K562 (cell line): ENCODE measurements around the gene ANKRD34A. TPM values are rescaled to one million over a fixed set of nuclear protein-coding genes. Genes with fewer than 3 reads are reported as not detected.
A peak's percentile ranks its signal among the peaks of the same experiment; 100 is the strongest.

ENCODE experiments used
- BACH1 ChIP-seq: fragments of 200-800 bp; sonication (Bioruptor generic); IDR thresholded peaks from 2 replicates; pipeline ENCODE4 v1.6.1; 2016; ENCODE audit warnings: missing genetic modification characterization, missing compliant biosample characterization
- BCLAF1 ChIP-seq, 2 experiments: fragments of 450-650 bp in 1 of 2; IDR thresholded peaks; 2 replicates each; pipeline ENCODE4 v1.6.1; 2011 to 2017; ENCODE audit warnings: low read depth in 2 of 2, antibody characterized with exemption in 1 of 2, borderline replicate concordance in 1 of 2, low read length in 1 of 2, mild to moderate bottlenecking in 1 of 2, mixed read lengths in 1 of 2; ENCODE audit not compliant: control insufficient read depth in 1 of 2
- BRD4 ChIP-seq: fragments of 200-600 bp; sonication (generic); IDR thresholded peaks from 2 replicates; pipeline ENCODE4 v1.6.1; 2017; ENCODE audit warnings: inconsistent platforms
- CXXC5 ChIP-seq: fragments of 250-450 bp; sonication (Bioruptor Pico); IDR thresholded peaks from 2 replicates; pipeline ENCODE4 v1.8.0; 2022; ENCODE audit warnings: inconsistent platforms, mild to moderate bottlenecking, moderate library complexity
- FOSL1 ChIP-seq: fragments of 200-800 bp; sonication (Bioruptor generic); conservative IDR thresholded peaks from 2 replicates; pipeline ENCODE4 v1.6.1; 2016; ENCODE audit warnings: missing genetic modification characterization, missing compliant biosample characterization
- GABPB2 ChIP-seq: fragments of 250-450 bp; sonication (Bioruptor Pico); conservative IDR thresholded peaks from 2 replicates; pipeline ENCODE4 v1.5.1; 2021; ENCODE audit warnings: mild to moderate bottlenecking
- GTF3C2 ChIP-seq: IDR thresholded peaks from 3 replicates; pipeline ENCODE4 v1.6.1; 2011; ENCODE audit warnings: borderline replicate concordance, mild to moderate bottlenecking, moderate library complexity; ENCODE audit not compliant: insufficient read length; ENCODE audit errors: extremely low read depth
- HNRNPL ChIP-seq: fragments of 200-400 bp; formaldehyde crosslinking; IDR thresholded peaks from 2 replicates; pipeline ENCODE4 v1.6.1; 2017; ENCODE audit warnings: low read depth, mild to moderate bottlenecking, low read length
- MYNN ChIP-seq, 2 experiments: sonication (generic); formaldehyde crosslinking in 1 of 2; IDR thresholded peaks; 2 replicates each; pipeline versions ENCODE4 v1.5.0 to v1.6.1; 2016 to 2020; ENCODE audit warnings: antibody characterized with exemption in 1 of 2, missing genetic modification reagents in 1 of 2
- NFATC3 ChIP-seq: fragments of 450-650 bp; IDR thresholded peaks from 2 replicates; pipeline ENCODE4 v1.6.1; 2017; ENCODE audit warnings: mild to moderate bottlenecking
- NFIC ChIP-seq: fragments of 450-650 bp; IDR thresholded peaks from 2 replicates; pipeline ENCODE4 v1.6.1; 2017; ENCODE audit warnings: mild to moderate bottlenecking, inconsistent platforms
- NRF1 ChIP-seq, 2 experiments: fragments of 450-650 bp; IDR thresholded peaks in 1 of 2; conservative IDR thresholded peaks in 1 of 2; 2 replicates each; pipeline ENCODE4 v1.6.1; 2014; ENCODE audit warnings: mild to moderate bottlenecking in 2 of 2
- PBX2 ChIP-seq, 2 experiments: IDR thresholded peaks in 1 of 2; conservative IDR thresholded peaks in 1 of 2; 2 replicates each; pipeline ENCODE4 v1.6.1; 2016; ENCODE audit warnings: low read depth in 2 of 2, mild to moderate bottlenecking in 1 of 2, missing compliant biosample characterization in 1 of 2, missing genetic modification characterization in 1 of 2, moderate library complexity in 1 of 2
- RBBP5 ChIP-seq: fragments of 200-600 bp; sonication (generic); IDR thresholded peaks from 2 replicates; pipeline ENCODE4 v1.6.1; 2012; ENCODE audit warnings: borderline replicate concordance, mild to moderate bottlenecking, low read length, control low read depth, inconsistent platforms; ENCODE audit not compliant: insufficient read depth, poor library complexity, severe bottlenecking
- RFX5 ChIP-seq: IDR thresholded peaks from 2 replicates; pipeline ENCODE4 v1.6.1; 2011; ENCODE audit warnings: low read depth, mild to moderate bottlenecking, improper control_type of control experiment, low read length
- ZC3H4 ChIP-seq: sonication (generic); formaldehyde crosslinking; IDR thresholded peaks from 2 replicates; pipeline ENCODE4 v1.9.0; 2021; ENCODE audit warnings: missing genetic modification reagents, borderline replicate concordance
- ZNF766 ChIP-seq: fragments of 200-800 bp; sonication (Bioruptor generic); conservative IDR thresholded peaks from 2 replicates; pipeline ENCODE4 v1.6.1; 2016; ENCODE audit warnings: missing genetic modification characterization, missing compliant biosample characterization
- polyA plus RNA-seq, 8 experiments: library from polyadenylated mRNA; depleted of rRNA in 4 of 8; stranded (reverse) in 5 of 8; unstranded in 3 of 8; fragments of >200 nt; fragmentation: Nextera tagmentation in 2 of 8; fragmentation: Illumina TruSeq in 1 of 8; extraction: Ambion mirVana in 2 of 8; extraction: Trizol in 1 of 8; gene quantifications; 2 replicates each; pipeline versions ENCODE4 v1.2.1 to v1.2.3, GENCODE V29; 2011 to 2014; ENCODE audit warnings: inconsistent platforms in 1 of 8, missing spikeins in 1 of 8
- total RNA-seq, 7 experiments: library from RNA; depleted of rRNA in 6 of 7; stranded (reverse); fragments of >200 nt in 6 of 7; fragmentation: Illumina TruSeq in 2 of 7; extraction: Trizol in 2 of 7; gene quantifications; 2 replicates each; pipeline versions ENCODE4 v1.2.1 to v1.2.3, GENCODE V29; 2011 to 2021; ENCODE audit warnings: low replicate concordance in 1 of 7

ANKRD34A gene
- total and polyA plus RNA-seq, 9 of the 15 experiments (the other 6 are each of a cell fraction or from before 2014, with no cell fraction given): 0.06 to 1.6 (median 0.43) TPM

- TF ChIP-seq RBBP5 (peak; percentile 71), RFX5 (no peak), FOSL1 (peak; percentile 43; the same call in 1 of the 2 replicates), CXXC5 (CRISPR knock-in tag) (peak; percentile 66), ZNF766 (CRISPR knock-in tag) (no peak), NFATC3 (no peak), BCLAF1 (IDR thresholded peaks at IDR 0.05; ENCODE audit: borderline replicate concordance in 1 of 2, control insufficient read depth in 1 of 2, low read depth in 2 of 2, low read length in 1 of 2) (no peak), NRF1 (conservative IDR thresholded peaks at IDR 0.05 in 1 of 2, IDR thresholded peaks at IDR 0.05 in 1 of 2) (peak; percentile 60 to 66), PBX2 (CRISPR knock-in tag; IDR thresholded peaks at IDR 0.05; ENCODE audit: low read depth) (peak; percentile 92), PBX2 (tag; conservative IDR thresholded peaks at IDR 0.05; ENCODE audit: low read depth) (peak; percentile 98), MYNN (IDR thresholded peaks at IDR 0.05) (peak; percentile 76), MYNN (CRISPR knock-in tag; IDR thresholded peaks at IDR 0.05) (no peak), HNRNPL (peak; percentile 88; the same call in 1 of the 2 replicates), BRD4 (no peak), BACH1 (tag) (no peak), ZC3H4 (CRISPR knock-in tag) (no peak), GABPB2 (CRISPR knock-in tag) (no peak), GTF3C2 (no peak), NFIC (peak; percentile 76)
These were observed 6.7 kb downstream of the ANKRD34A start, which contains the start of gene LIX1L (continued) for GRCh38 chr1:145957443-145958319.
